ENCODE results near the gene BEND7.
A peak's percentile ranks its signal among the peaks of the same experiment; 100 is the strongest.

The BEND7 gene

GRCh38 chr10:13529714-13529973 is 830 bp upstream of the BEND7 start:
- Mint-ChIP-seq H3K4me3 (peak overlapping the region; percentile 47), H3K36me3 (no peaks in the 10 kb centered on the region)

DNA sequence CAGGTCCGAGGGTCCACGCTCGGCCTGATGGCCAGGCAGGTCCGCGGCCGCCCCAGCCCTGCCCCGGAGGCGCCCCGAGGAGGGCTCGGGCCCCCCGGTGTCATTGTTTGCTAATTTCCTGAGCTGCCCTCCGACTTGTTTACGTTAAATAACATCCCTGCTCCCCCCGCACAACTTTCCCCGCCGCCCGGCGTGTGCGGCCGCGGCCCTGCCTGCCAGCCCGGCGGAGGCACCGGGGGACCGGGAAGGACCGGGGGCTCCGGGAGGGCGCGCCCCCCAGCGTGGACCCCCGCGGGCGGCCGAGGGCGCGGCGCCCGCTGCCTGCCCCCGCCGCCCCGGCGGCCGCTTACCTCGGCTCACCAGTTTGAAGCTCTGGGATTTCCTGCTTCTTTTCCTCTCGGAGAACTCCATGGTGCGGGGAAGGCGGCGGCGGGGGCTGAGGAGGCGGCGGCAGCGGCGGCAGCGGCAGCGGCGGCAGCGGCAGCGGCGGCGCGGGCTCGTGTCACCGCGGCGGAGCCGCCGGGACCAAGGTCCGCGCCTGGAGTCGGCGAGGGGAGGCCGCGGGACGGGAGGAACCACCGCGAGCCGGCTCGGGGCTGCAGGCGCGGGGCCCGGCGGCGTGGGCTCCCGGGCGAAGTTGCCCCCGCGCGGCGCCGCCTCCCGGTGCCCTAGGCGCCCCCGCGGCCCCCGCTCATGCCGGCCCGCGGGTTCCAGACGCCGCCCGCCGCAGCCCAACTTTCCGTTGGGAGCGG is 515 bp downstream of the BEND7 start:
- H3K27ac Mint-ChIP-seq: no peak overlapping the region
- no peaks in the 10 kb centered on the region for H3K36me3 Mint-ChIP-seq
- H3K9me3 Mint-ChIP-seq: no peaks in the 10 kb centered on the region
- no peak for DNase-seq (ENCODE audit: low spot score in 2 of 2)
- peak overlapping the region; percentile 27 for H3K4me3 Mint-ChIP-seq
- peaks cover 15% of the 10 kb centered on the region for H3K4me1 Mint-ChIP-seq
- no peak for ATAC-seq

More at GRCh38 chr10:13529714-13529973, 830 bp upstream of the BEND7 start:
- Mint-ChIP-seq H3K4me1 (peaks cover 15% of the 10 kb centered on the region), H3K9me3 (no peaks in the 10 kb centered on the region), H3K27ac (no peak overlapping the region)
- DNase-seq (ENCODE audit: low spot score in 2 of 2) (no peak), ATAC-seq (no peak)

DNA sequence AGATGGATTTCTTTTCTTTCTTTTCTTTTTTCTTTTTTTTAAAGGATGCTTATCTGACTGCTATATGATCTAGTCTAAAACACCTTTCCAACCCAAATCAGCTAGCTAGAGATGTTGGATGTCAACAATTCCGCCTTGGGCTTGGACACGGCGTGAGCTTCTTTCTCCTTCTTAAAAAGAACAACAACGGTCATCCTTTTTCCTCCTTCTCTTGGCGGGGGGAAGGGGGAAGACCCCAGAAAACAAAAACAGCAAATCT is 1.0 kb downstream of the BEND7 start:
- H3K4me1 Mint-ChIP-seq: peaks cover 15% of the 10 kb centered on the region
- no peaks in the 10 kb centered on the region for H3K9me3 Mint-ChIP-seq
- no peak for ATAC-seq
- no peak overlapping the region for H3K27ac Mint-ChIP-seq
- no peak for DNase-seq (ENCODE audit: low spot score in 2 of 2)
- peak overlapping the region; percentile 27 for H3K4me3 Mint-ChIP-seq
- no peaks in the 10 kb centered on the region for H3K36me3 Mint-ChIP-seq

DNA sequence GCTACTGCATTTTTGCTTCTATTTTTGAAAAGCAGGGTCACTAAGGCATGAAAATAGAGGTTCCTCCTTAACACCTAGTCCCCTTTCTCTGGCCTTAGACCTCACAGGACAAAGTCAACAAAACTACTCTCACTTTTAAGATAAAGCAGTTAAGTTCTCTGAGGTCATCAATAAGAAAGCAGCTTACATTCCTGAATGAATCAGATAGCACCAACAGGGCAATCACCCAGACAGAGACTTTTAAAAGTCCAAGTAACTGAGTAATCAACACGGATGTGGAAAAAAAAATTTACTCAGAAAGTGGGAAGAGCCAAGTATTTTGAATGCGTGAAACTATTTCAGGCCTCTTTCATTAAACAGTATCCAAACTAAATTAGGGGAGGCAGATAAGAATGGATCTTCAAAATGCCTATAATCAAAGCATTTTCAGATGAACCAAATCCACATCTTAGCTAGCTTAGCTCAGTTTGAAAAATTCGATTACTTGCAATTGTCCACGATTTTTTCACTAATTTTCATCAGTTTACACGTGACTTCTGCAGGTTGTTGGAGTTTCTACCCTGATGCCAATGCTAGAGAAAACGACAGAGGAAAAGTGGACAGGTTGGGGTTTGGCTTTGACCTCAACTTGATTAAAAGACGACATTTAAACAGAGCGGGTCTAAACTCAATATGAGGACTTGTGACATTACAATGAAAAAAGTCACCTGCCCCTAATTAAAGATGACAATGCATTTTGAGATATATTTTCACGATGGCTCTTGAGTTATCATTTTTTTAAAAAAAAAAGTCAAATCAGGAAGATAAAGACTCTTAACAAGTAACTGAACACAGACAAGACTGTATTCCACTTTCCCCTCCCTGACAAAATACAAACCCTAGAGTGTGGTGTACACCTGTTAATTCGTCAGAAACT is 1.6 kb downstream of the BEND7 start:
- Mint-ChIP-seq H3K27ac (no peak overlapping the region), H3K4me1 (peaks cover 15% of the 10 kb centered on the region), H3K9me3 (no peaks in the 10 kb centered on the region), H3K4me3 (peak overlapping the region; percentile 27), H3K36me3 (no peaks in the 10 kb centered on the region)
- ATAC-seq (no peak), DNase-seq (ENCODE audit: low spot score in 2 of 2) (no peak)

- ATAC-seq (no peak), DNase-seq (ENCODE audit: low spot score in 2 of 2) (no peak)
- Mint-ChIP-seq H3K36me3 (no peaks in the 10 kb centered on the region), H3K4me1 (peaks cover 15% of the 10 kb centered on the region), H3K4me3 (no peak overlapping the region), H3K27ac (no peak overlapping the region), H3K9me3 (no peaks in the 10 kb centered on the region)
Observed at GRCh38 chr10:13525663-13526062, 3.2 kb downstream of the BEND7 start.

DNA sequence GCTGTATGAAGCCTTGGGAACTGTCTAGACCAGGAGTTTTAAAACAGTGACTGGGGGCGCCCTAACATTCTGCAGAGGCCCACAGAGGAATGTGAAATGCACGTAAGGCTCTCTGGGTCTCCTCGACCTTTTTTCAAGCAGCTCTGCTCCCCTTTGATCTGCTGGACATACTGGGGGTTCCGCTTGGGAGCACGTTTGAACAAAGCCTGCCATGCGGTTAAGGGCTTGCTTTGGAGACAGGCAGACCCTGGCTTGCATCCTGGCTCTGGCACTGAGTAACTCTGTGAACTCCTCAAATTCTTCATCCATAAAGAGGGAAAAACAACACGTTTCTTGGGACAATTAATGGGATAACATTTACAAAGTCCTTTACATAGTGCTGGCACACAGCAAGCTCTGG is 7.8 kb downstream of the BEND7 start:
- no peaks in the 10 kb centered on the region for H3K9me3 Mint-ChIP-seq
- H3K4me1 Mint-ChIP-seq: no peaks in the 10 kb centered on the region
- H3K27ac Mint-ChIP-seq: no peak overlapping the region
- H3K36me3 Mint-ChIP-seq: no peaks in the 10 kb centered on the region
- ATAC-seq: no peak
- no peak overlapping the region for H3K4me3 Mint-ChIP-seq
- no peak for DNase-seq (ENCODE audit: low spot score in 2 of 2)

- H3K9me3 Mint-ChIP-seq: no peaks in the 10 kb centered on the region
- H3K4me1 Mint-ChIP-seq: no peaks in the 10 kb centered on the region
- no peaks in the 10 kb centered on the region for H3K36me3 Mint-ChIP-seq
- H3K4me3 Mint-ChIP-seq: no peak overlapping the region
- ATAC-seq (no peak), DNase-seq (ENCODE audit: low spot score in 2 of 2) (no peak)
- no peak overlapping the region for H3K27ac Mint-ChIP-seq
Observed at GRCh38 chr10:13520194-13520593, 8.6 kb downstream of the BEND7 start.

DNA sequence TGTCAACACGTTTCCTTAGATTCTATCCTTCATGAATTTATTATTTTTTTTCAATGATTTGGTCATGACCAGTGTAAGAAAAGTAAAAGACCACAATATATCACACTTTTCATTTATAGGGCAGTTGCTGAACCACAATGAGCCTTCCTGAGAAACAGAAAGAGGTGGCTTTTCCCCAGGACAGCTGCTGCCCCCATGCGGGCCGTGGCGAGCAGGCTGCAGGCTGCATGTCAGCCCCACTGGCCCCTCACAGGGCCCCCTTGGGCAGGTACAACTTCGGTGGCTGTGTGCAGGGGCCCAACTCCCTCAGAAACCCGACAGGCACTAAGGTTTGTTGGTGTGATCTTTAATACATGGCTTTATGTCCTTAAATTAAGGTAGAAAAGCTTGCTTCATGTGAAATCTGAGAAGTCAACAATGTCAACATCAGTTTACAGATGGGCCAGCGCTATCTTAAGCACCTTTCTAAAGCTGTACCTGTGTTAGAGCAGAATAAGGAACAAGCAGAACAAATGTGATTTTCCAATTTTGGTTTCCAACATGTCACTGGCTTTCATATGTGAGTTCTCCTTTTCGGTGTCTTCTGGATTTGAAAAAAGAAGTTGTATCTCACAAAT is 10.6 kb downstream of the BEND7 start:
- no peak for ATAC-seq
- DNase-seq (ENCODE audit: low spot score in 2 of 2): no peak
- Mint-ChIP-seq H3K4me3 (no peak overlapping the region), H3K36me3 (no peaks in the 10 kb centered on the region), H3K27ac (no peak overlapping the region), H3K9me3 (no peaks in the 10 kb centered on the region), H3K4me1 (no peaks in the 10 kb centered on the region)

DNA sequence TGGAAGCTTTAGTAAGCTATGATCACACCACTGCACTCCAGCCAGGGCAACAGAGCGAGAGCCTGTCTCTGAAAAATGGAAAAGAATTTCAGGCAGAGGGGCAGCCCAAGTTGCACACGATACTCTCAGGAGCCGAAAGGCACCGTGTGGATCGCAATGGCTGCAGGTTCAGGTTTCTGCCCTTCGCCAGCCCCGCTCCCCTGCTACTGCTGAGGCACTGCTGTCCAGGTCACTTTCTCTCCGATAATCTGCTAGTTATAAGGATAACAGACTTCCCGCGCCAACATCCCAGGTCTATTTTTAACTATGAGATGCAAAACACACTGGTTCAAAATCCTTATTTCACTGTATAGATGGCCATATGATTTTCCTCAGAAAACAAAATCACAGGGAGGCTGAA is 11.1 kb downstream of the BEND7 start:
- no peak overlapping the region for H3K4me3 Mint-ChIP-seq
- H3K27ac Mint-ChIP-seq: no peak overlapping the region
- H3K4me1 Mint-ChIP-seq: no peaks in the 10 kb centered on the region
- H3K9me3 Mint-ChIP-seq: no peaks in the 10 kb centered on the region
- H3K36me3 Mint-ChIP-seq: no peaks in the 10 kb centered on the region
- DNase-seq (ENCODE audit: low spot score in 2 of 2) (no peak), ATAC-seq (no peak)

DNA sequence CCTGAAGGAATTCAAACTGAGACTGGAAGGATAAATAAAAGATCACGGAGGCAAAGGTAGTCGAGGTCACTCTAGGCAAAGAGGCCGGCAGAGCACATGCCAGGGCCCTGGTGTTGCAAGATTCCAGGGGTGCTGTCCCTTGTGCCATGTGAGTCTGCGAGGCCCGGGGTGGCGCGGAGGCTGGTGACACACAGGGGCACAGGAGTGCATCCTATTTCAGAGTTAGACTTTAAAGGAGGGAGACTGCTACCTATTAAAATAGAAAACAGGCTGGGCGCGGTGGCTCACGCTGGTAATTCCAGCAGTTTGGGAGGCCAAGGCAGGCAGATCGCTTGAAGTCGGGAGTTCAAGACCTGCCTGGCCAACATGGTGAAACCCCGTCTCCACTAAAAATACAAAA is 12.6 kb downstream of the BEND7 start:
- H3K27ac Mint-ChIP-seq: no peak overlapping the region
- H3K9me3 Mint-ChIP-seq: no peaks in the 10 kb centered on the region
- ATAC-seq (no peak), DNase-seq (ENCODE audit: low spot score in 2 of 2) (no peak)
- H3K4me3 Mint-ChIP-seq: no peak overlapping the region
- no peaks in the 10 kb centered on the region for H3K36me3 Mint-ChIP-seq
- H3K4me1 Mint-ChIP-seq: no peaks in the 10 kb centered on the region

DNA sequence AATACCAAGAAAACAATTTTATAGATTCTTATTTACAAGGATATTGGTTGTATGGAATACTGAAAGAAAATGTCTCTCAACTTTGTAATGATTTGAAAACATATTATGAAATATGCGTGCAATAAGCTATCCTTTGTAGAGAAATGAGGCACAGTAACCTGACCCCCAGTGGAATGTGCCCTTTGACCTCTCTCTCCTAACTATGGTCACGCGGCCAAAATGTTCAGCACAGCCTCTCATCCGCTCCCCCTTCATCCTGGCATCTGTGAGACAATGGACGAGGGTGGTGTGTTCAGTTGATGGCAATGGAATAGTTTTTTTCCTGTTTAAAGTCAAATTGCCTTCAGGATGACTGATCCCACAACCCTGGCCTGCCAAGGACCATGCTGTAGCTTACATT is 13.3 kb downstream of the BEND7 start:
- DNase-seq (ENCODE audit: low spot score in 2 of 2): no peak
- no peaks in the 10 kb centered on the region for H3K9me3 Mint-ChIP-seq
- H3K27ac Mint-ChIP-seq: no peak overlapping the region
- no peak overlapping the region for H3K4me3 Mint-ChIP-seq
- H3K36me3 Mint-ChIP-seq: no peaks in the 10 kb centered on the region
- no peak for ATAC-seq
- H3K4me1 Mint-ChIP-seq: no peaks in the 10 kb centered on the region

DNA sequence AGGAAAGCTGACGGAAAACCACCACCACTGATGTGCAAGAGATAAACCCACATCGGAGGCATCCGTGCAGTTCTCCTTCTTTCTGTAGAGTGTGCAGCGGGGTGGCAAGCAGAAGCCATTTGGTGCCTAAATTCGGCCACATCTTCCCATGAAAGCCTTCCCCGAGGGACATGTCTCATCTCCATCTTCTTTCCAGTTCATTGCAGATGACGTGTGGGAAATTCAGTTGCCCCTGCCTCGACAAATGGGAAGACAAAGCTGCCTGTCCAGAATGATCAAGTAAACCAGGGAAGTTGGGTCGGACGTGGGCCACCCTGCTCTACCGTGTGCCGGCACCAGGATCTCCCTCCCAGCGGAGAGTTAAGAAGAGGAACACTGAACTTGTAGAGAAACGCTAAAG is 14.5 kb downstream of the BEND7 start:
- DNase-seq (ENCODE audit: low spot score in 2 of 2) (no peak), ATAC-seq (no peak)
- no peaks in the 10 kb centered on the region for H3K36me3 Mint-ChIP-seq
- no peak overlapping the region for H3K27ac Mint-ChIP-seq
- H3K9me3 Mint-ChIP-seq: no peaks in the 10 kb centered on the region
- H3K4me3 Mint-ChIP-seq: no peak overlapping the region
- H3K4me1 Mint-ChIP-seq: no peaks in the 10 kb centered on the region

GRCh38 chr10:13512564-13512963 is 16.2 kb downstream of the BEND7 start:
- no peak for DNase-seq (ENCODE audit: low spot score in 2 of 2)
- Mint-ChIP-seq H3K9me3 (no peaks in the 10 kb centered on the region), H3K27ac (no peak overlapping the region), H3K4me1 (no peaks in the 10 kb centered on the region), H3K4me3 (no peak overlapping the region), H3K36me3 (no peaks in the 10 kb centered on the region)
- no peak for ATAC-seq

GRCh38 chr10:13511409-13511808 is 17.4 kb downstream of the BEND7 start:
- no peak for ATAC-seq
- no peak overlapping the region for H3K27ac Mint-ChIP-seq
- H3K4me3 Mint-ChIP-seq: no peak overlapping the region
- H3K4me1 Mint-ChIP-seq: no peaks in the 10 kb centered on the region
- H3K9me3 Mint-ChIP-seq: no peaks in the 10 kb centered on the region
- no peak for DNase-seq (ENCODE audit: low spot score in 2 of 2)
- H3K36me3 Mint-ChIP-seq: no peaks in the 10 kb centered on the region

- Mint-ChIP-seq H3K27ac (no peak overlapping the region), H3K4me3 (no peak overlapping the region), H3K9me3 (no peaks in the 10 kb centered on the region), H3K4me1 (no peaks in the 10 kb centered on the region), H3K36me3 (no peaks in the 10 kb centered on the region)
- DNase-seq (ENCODE audit: low spot score in 2 of 2): no peak
- no peak for ATAC-seq
Observed at GRCh38 chr10:13505052-13505680, 23.6 kb downstream of the BEND7 start.

Measured in stimulated activated effector memory CD8-positive, alpha-beta T cell treated with anti-CD3 and anti-CD28 coated beads, Interleukin-12 subunit alpha, Interleukin-12 subunit beta, amount 100 ng/mL, for 72 hours (primary cell).